GM19372 (cell line): ENCODE results near the gene MUS81.

ENCODE experiments used
- ATAC-seq: cut with Tn5 transposase; IDR thresholded peaks from one replicate; pipeline ENCODE4 v1.9.1; 2021; ENCODE audit warnings: mild to moderate bottlenecking, low read depth, moderate library complexity; ENCODE audit not compliant: unreplicated experiment

MUS81 gene

GRCh38 chr11:65907878-65908277 is 47.6 kb downstream of the MUS81 start:
- no peak for ATAC-seq

- ATAC-seq, result no peak
These were observed 51.7 kb downstream of the MUS81 start for GRCh38 chr11:65911682-65912568.

GRCh38 chr11:65912845-65913244 is 52.6 kb downstream of the MUS81 start:
- ATAC-seq, result no peak

- ATAC-seq, result no peak
These were observed 55.0 kb downstream of the MUS81 start for GRCh38 chr11:65915101-65915820.

GRCh38 chr11:65915821-65916251 is 55.6 kb downstream of the MUS81 start:
- ATAC-seq, result no peak
